ENCODE results near the gene NDUFA6.
"Not testable (repeated sequence)": the region's sequence is repeated elsewhere in the genome, so short reads cannot be mapped to it uniquely, and the experiment has no call there.

NDUFA6 gene

DNA sequence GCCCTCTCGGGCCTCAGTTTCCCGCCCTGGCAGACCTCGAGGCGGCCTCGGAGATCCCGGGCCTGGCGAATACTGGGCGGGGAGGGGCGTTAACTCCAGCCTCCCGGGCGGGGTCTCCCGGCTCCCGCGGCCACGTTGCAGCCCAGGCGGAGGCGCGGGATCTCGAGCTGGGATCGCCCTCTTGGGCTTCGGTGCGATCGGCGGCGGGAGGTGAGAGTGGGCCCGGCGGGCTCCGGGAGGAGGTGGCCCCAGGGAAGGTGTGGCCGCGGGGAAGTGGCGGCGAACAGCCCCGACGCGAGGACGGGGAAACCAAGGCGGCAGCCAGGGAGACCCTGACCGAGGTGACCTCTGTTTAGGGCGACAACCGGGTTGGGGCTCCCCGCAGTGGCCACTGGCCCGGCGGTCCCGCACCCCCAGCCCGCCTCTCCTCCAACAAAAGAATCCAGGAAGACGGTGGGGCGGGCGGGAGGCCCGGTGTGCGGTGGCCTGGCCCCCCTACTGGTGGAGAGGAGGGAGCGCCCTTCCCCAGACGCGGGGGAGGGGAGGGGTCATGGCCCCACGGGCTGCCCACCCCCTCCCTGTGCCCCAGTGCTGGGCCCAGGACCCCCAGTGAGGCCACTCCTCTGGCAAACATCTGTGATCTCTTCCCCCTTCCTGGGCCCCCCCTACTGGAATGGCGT is 16.3 kb downstream of the NDUFA6 start, which contains the start of gene PHETA2:
Gene PHETA2 (plus strand): TSS at position 117 of the 680 bp plus-strand sequence. CDS start 3,046 bp downstream, outside the sequence.
- peaks cover 54% of the 10 kb centered on the region for H3K4me1 ChIP-seq (ENCODE audit: control insufficient read depth, insufficient read depth, low read length)
- no peaks in the 10 kb centered on the region for H3K27me3 ChIP-seq (ENCODE audit: control insufficient read depth, insufficient read depth, low read length)
- peak within 1 kb of the TSS; percentile 95 for H3K9ac ChIP-seq (ENCODE audit: low read length)
- peaks cover 4% of the 10 kb centered on the region for H3K36me3 ChIP-seq (ENCODE audit: control insufficient read depth, insufficient read depth, low read length)
- H3K9me3 ChIP-seq (ENCODE audit: control insufficient read depth, low read length) = no peaks in the 10 kb centered on the region
- H3K4me3 ChIP-seq (ENCODE audit: low read length) = peak within 1 kb of the TSS; percentile 88

DNA sequence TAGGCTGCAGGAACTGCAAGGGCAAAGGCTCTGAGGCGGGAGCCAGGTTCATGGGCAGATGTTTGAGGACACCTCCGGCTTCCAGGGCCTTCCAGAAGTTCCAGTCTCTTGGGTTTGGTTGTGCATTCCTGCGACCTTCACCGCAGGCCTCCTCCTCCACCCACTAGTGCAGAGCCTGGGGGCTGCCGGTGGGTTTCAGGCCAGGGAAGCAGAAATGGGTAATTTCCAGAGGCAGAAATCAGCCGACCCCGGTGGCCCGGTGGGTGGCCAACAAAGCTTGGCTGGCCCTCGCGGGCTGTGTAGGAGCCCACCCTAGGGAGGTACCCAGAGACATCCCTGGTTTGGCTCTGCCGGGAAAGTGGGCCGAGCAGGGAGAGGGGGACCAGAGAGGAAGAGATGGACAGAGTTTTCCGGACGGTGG is 16.9 kb downstream of the NDUFA6 start:
- Histone ChIP-seq H3K27me3 (ENCODE audit: control insufficient read depth, insufficient read depth, low read length) (no peaks in the 10 kb centered on the region), H3K9me3 (ENCODE audit: control insufficient read depth, low read length) (no peaks in the 10 kb centered on the region), H3K36me3 (ENCODE audit: control insufficient read depth, insufficient read depth, low read length) (peaks cover 4% of the 10 kb centered on the region), H3K4me3 (ENCODE audit: low read length) (peak overlapping the region; percentile 88), H3K9ac (ENCODE audit: low read length) (peak overlapping the region; percentile 95), H3K4me1 (ENCODE audit: control insufficient read depth, insufficient read depth, low read length) (peaks cover 48% of the 10 kb centered on the region)

GRCh38 chr22:42072606-42073330 is 17.8 kb downstream of the NDUFA6 start:
- H3K36me3 ChIP-seq (ENCODE audit: control insufficient read depth, insufficient read depth, low read length) = peaks cover 4% of the 10 kb centered on the region
- no peak overlapping the region for H3K4me3 ChIP-seq (ENCODE audit: low read length)

DNA sequence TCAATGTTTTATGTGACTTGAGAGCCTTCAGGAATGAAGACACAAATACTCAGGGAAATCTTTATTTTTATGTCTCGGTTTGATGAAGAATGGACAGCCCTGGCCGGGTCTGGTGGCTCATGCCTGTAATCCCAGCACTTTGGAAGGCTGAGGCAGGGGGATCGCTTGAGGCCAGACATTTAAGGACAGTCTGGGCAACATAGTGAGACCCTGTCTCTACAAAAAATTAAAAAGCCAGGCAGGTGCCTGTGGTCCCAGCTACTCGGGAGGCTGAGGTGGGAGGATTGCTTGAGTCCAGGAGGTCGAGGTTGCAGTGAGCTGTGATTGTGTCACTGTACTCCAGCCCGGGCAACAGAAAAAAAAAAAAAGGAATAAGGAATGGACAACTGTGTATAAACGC is 19.1 kb downstream of the NDUFA6 start:
- H3K4me3 ChIP-seq (ENCODE audit: low read length); H3K9me3 ChIP-seq (ENCODE audit: control insufficient read depth, low read length); H3K27me3 ChIP-seq (ENCODE audit: control insufficient read depth, insufficient read depth, low read length); H3K36me3 ChIP-seq (ENCODE audit: control insufficient read depth, insufficient read depth, low read length): not testable (repeated sequence)
- Histone ChIP-seq H3K4me1 (ENCODE audit: control insufficient read depth, insufficient read depth, low read length) (peaks cover 32% of the 10 kb centered on the region), H3K9ac (ENCODE audit: low read length) (peak overlapping the region; percentile 72)

More at GRCh38 chr22:42072606-42073330, 17.8 kb downstream of the NDUFA6 start:
- no peaks in the 10 kb centered on the region for H3K9me3 ChIP-seq (ENCODE audit: control insufficient read depth, low read length)
- H3K4me1 ChIP-seq (ENCODE audit: control insufficient read depth, insufficient read depth, low read length) = peaks cover 39% of the 10 kb centered on the region
- no peaks in the 10 kb centered on the region for H3K27me3 ChIP-seq (ENCODE audit: control insufficient read depth, insufficient read depth, low read length)
- H3K9ac ChIP-seq (ENCODE audit: low read length) = no peak overlapping the region

GRCh38 chr22:42070517-42071422 is 19.8 kb downstream of the NDUFA6 start, which contains the start of gene NAGA:
NAGA (minus strand) TSS chr22:42070812; CDS start chr22:42070297, 515 bp downstream.
- peak within 1 kb of the TSS; percentile 48 for H3K4me3 ChIP-seq (ENCODE audit: low read length)
- H3K36me3 ChIP-seq (ENCODE audit: control insufficient read depth, insufficient read depth, low read length) = no peaks in the 10 kb centered on the region
- H3K27me3 ChIP-seq (ENCODE audit: control insufficient read depth, insufficient read depth, low read length) = no peaks in the 10 kb centered on the region
- peak within 1 kb of the TSS; percentile 72 for H3K9ac ChIP-seq (ENCODE audit: low read length)
- peaks cover 32% of the 10 kb centered on the region for H3K4me1 ChIP-seq (ENCODE audit: control insufficient read depth, insufficient read depth, low read length)
- H3K9me3 ChIP-seq (ENCODE audit: control insufficient read depth, low read length) = no peaks in the 10 kb centered on the region

- H3K36me3 ChIP-seq (ENCODE audit: control insufficient read depth, insufficient read depth, low read length) = no peaks in the 10 kb centered on the region
- H3K27me3 ChIP-seq (ENCODE audit: control insufficient read depth, insufficient read depth, low read length) = no peaks in the 10 kb centered on the region
- peaks cover 25% of the 10 kb centered on the region for H3K4me1 ChIP-seq (ENCODE audit: control insufficient read depth, insufficient read depth, low read length)
- no peaks in the 10 kb centered on the region for H3K9me3 ChIP-seq (ENCODE audit: control insufficient read depth, low read length)
- peak overlapping the region; percentile 48 for H3K4me3 ChIP-seq (ENCODE audit: low read length)
- peak overlapping the region; percentile 72 for H3K9ac ChIP-seq (ENCODE audit: low read length)
Observed at GRCh38 chr22:42069801-42070516, 20.6 kb downstream of the NDUFA6 start.

GRCh38 chr22:42068291-42068690 is 22.3 kb downstream of the NDUFA6 start:
- Histone ChIP-seq H3K36me3 (ENCODE audit: control insufficient read depth, insufficient read depth, low read length) (no peaks in the 10 kb centered on the region), H3K4me3 (ENCODE audit: low read length) (no peak overlapping the region), H3K4me1 (ENCODE audit: control insufficient read depth, insufficient read depth, low read length) (peaks cover 14% of the 10 kb centered on the region), H3K9me3 (ENCODE audit: control insufficient read depth, low read length) (no peaks in the 10 kb centered on the region), H3K27me3 (ENCODE audit: control insufficient read depth, insufficient read depth, low read length) (no peaks in the 10 kb centered on the region), H3K9ac (ENCODE audit: low read length) (no peak overlapping the region)

DNA sequence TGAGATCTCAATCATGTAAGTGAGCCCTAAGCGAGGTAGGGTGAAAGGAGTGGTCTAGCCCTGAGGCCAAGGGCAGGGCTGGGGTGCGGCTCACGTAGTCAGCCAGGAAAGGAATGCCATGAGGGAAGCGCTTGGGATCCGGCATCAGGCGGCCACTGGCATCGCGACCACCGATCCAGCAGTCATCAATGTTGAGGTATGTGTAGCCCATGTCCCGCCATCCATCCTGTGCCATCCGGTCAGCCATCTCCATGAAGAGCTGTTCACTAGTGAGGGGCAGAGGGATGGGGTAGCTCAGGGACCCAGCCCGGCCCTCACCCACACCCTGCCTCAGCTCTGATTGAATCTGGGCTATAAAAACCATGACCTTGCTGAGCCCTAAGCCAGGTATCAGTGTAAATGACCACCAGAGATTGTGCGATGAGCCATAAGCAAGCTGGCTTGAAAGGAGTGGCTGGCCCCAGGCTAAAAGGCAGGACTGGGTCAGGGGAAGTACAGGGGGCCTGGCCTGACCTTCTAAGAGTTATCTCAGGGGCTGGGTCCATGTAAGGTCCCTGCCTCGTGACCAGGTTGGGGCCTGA is 22.8 kb downstream of the NDUFA6 start:
- H3K27me3 ChIP-seq (ENCODE audit: control insufficient read depth, insufficient read depth, low read length) = no peaks in the 10 kb centered on the region
- no peaks in the 10 kb centered on the region for H3K36me3 ChIP-seq (ENCODE audit: control insufficient read depth, insufficient read depth, low read length)
- H3K9ac ChIP-seq (ENCODE audit: low read length) = no peak overlapping the region
- no peaks in the 10 kb centered on the region for H3K9me3 ChIP-seq (ENCODE audit: control insufficient read depth, low read length)
- peaks cover 14% of the 10 kb centered on the region for H3K4me1 ChIP-seq (ENCODE audit: control insufficient read depth, insufficient read depth, low read length)
- no peak overlapping the region for H3K4me3 ChIP-seq (ENCODE audit: low read length)

GRCh38 chr22:42066937-42067336 is 23.6 kb downstream of the NDUFA6 start:
- Histone ChIP-seq H3K9me3 (ENCODE audit: control insufficient read depth, low read length) (no peaks in the 10 kb centered on the region), H3K36me3 (ENCODE audit: control insufficient read depth, insufficient read depth, low read length) (no peaks in the 10 kb centered on the region), H3K9ac (ENCODE audit: low read length) (no peak overlapping the region), H3K4me3 (ENCODE audit: low read length) (no peak overlapping the region), H3K4me1 (ENCODE audit: control insufficient read depth, insufficient read depth, low read length) (peaks cover 14% of the 10 kb centered on the region), H3K27me3 (ENCODE audit: control insufficient read depth, insufficient read depth, low read length) (no peaks in the 10 kb centered on the region)

- Histone ChIP-seq H3K36me3 (ENCODE audit: control insufficient read depth, insufficient read depth, low read length) (no peaks in the 10 kb centered on the region), H3K9ac (ENCODE audit: low read length) (no peak overlapping the region)
Observed at GRCh38 chr22:42066126-42066761, 24.3 kb downstream of the NDUFA6 start.

More at GRCh38 chr22:42066126-42066761, 24.3 kb downstream of the NDUFA6 start:
- no peaks in the 10 kb centered on the region for H3K27me3 ChIP-seq (ENCODE audit: control insufficient read depth, insufficient read depth, low read length)
- H3K4me3 ChIP-seq (ENCODE audit: low read length) = no peak overlapping the region
- peaks cover 10% of the 10 kb centered on the region for H3K4me1 ChIP-seq (ENCODE audit: control insufficient read depth, insufficient read depth, low read length)
- H3K9me3 ChIP-seq (ENCODE audit: control insufficient read depth, low read length) = no peaks in the 10 kb centered on the region

All from mucosa of stomach (tissue), 1 donor.